HEK293 (cell line): ENCODE measurements around the gene DLEC1.
A peak's percentile ranks its signal among the peaks of the same experiment; 100 is the strongest.

ENCODE experiments used
- CTCF ChIA-PET: fragments of 350-600 bp; formaldehyde crosslinking; extraction: SDS; loops from one replicate; lab custom pipeline; 2021; ENCODE audit warnings: antibody characterized with exemption; lab: Yijun Ruan, JAX
- POLR2A ChIA-PET: fragments of 300-600 bp; formaldehyde crosslinking; extraction: SDS; loops from one replicate; lab custom pipeline; 2020; ENCODE audit warnings: antibody characterized with exemption, inconsistent platforms; lab: Yijun Ruan, JAX
- H3K27ac ChIP-seq: fragments of 200-500 bp; sonication (Bioruptor generic); 2 replicates; pipeline ENCODE4 v1.5.1; 2014; ENCODE audit warnings: low read depth, low read length, control low read depth, inconsistent platforms; ENCODE audit errors: extremely low read depth
- H3K36me3 ChIP-seq, 2 experiments: fragments of 200-500 bp in 1 of 2; sonication (Bioruptor generic) in 1 of 2; 1 replicate in 1 of 2; 2 replicates in 1 of 2; pipeline ENCODE4 v1.5.1; 2014 to 2017; ENCODE audit warnings: inconsistent platforms in 2 of 2, low read length in 2 of 2; ENCODE audit not compliant: control insufficient read depth in 2 of 2, insufficient read depth in 1 of 2
- H3K4me1 ChIP-seq: fragments of 200-500 bp; sonication (Bioruptor generic); 2 replicates; pipeline ENCODE4 v1.5.1; 2014; ENCODE audit warnings: mild to moderate bottlenecking, low read length, inconsistent platforms; ENCODE audit not compliant: control insufficient read depth, insufficient read depth
- H3K4me3 ChIP-seq: 2 replicates; pipeline ENCODE4 v1.5.1; 2011; ENCODE audit warnings: low read depth, mild to moderate bottlenecking, control low read depth, low read length, moderate library complexity
- H3K9me3 ChIP-seq: fragments of 200-500 bp; sonication (Bioruptor generic); 2 replicates; pipeline ENCODE4 v1.5.1; 2014; ENCODE audit warnings: low read depth, low read length, inconsistent platforms; ENCODE audit not compliant: control insufficient read depth, insufficient read depth
- GLIS2 ChIP-seq: fragments of 450-650 bp; formaldehyde crosslinking; IDR thresholded peaks from 2 replicates; pipeline ENCODE4 v1.5.1; 2016; ENCODE audit warnings: missing biosample characterization, missing genetic modification characterization
- KLF7 ChIP-seq: fragments of 450-650 bp; formaldehyde crosslinking; IDR thresholded peaks from 2 replicates; pipeline ENCODE4 v1.5.1; 2016; ENCODE audit warnings: missing biosample characterization, missing genetic modification characterization, borderline replicate concordance
- KLF8 ChIP-seq: fragments of 450-650 bp; formaldehyde crosslinking; IDR thresholded peaks from 2 replicates; pipeline ENCODE4 v1.5.1; 2016; ENCODE audit warnings: missing biosample characterization, missing genetic modification characterization
- OSR2 ChIP-seq: fragments of 450-650 bp; formaldehyde crosslinking; IDR thresholded peaks from 2 replicates; pipeline ENCODE4 v1.5.1; 2016; ENCODE audit warnings: missing biosample characterization, missing genetic modification characterization
- REPIN1 ChIP-seq: fragments of 450-650 bp; formaldehyde crosslinking; IDR thresholded peaks from 2 replicates; pipeline ENCODE4 v1.5.1; 2017; ENCODE audit warnings: missing biosample characterization, missing genetic modification characterization, low read depth
- SP3 ChIP-seq: fragments of 450-650 bp; formaldehyde crosslinking; IDR thresholded peaks from 2 replicates; pipeline ENCODE4 v1.5.1; 2016; ENCODE audit warnings: missing biosample characterization, missing genetic modification characterization
- TCF7L2 ChIP-seq: IDR thresholded peaks from 2 replicates; pipeline ENCODE4 v1.6.1; 2011; ENCODE audit warnings: low read depth, mild to moderate bottlenecking, inconsistent platforms, low read length, moderate library complexity, borderline replicate concordance
- YY1 ChIP-seq: fragments of 450-650 bp; formaldehyde crosslinking; IDR thresholded peaks from 2 replicates; pipeline ENCODE4 v1.5.1; 2018; ENCODE audit warnings: missing biosample characterization, missing genetic modification characterization
- YY2 ChIP-seq: fragments of 450-650 bp; formaldehyde crosslinking; IDR thresholded peaks from 2 replicates; pipeline ENCODE4 v1.5.1; 2016; ENCODE audit warnings: missing biosample characterization, missing genetic modification characterization
- ZNF114 ChIP-seq: fragments of 450-650 bp; formaldehyde crosslinking; IDR thresholded peaks from 2 replicates; pipeline ENCODE4 v1.5.0; 2017; ENCODE audit warnings: missing biosample characterization, missing genetic modification characterization
- ZNF157 ChIP-seq: fragments of 450-650 bp; formaldehyde crosslinking; IDR thresholded peaks from 2 replicates; pipeline ENCODE4 v1.5.1; 2016; ENCODE audit warnings: missing biosample characterization, missing genetic modification characterization
- ZNF211 ChIP-seq: fragments of 450-650 bp; formaldehyde crosslinking; IDR thresholded peaks from 2 replicates; pipeline ENCODE4 v1.5.1; 2016; ENCODE audit warnings: low read depth, missing biosample characterization, missing genetic modification characterization
- ZNF266 ChIP-seq: fragments of 450-650 bp; formaldehyde crosslinking; IDR thresholded peaks from 2 replicates; pipeline ENCODE4 v1.5.1; 2016; ENCODE audit warnings: missing biosample characterization, missing genetic modification characterization, low read depth
- ZNF335 ChIP-seq: fragments of 450-650 bp; formaldehyde crosslinking; conservative IDR thresholded peaks from 2 replicates; pipeline ENCODE4 v1.5.1; 2016; ENCODE audit warnings: missing biosample characterization, missing genetic modification characterization
- ZNF341 ChIP-seq: fragments of 450-650 bp; formaldehyde crosslinking; IDR thresholded peaks from 2 replicates; pipeline ENCODE4; 2016; ENCODE audit warnings: low read depth, missing biosample characterization, missing genetic modification characterization
- ZNF394 ChIP-seq: fragments of 450-650 bp; formaldehyde crosslinking; IDR thresholded peaks from 2 replicates; pipeline ENCODE4 v1.5.1; 2016; ENCODE audit warnings: missing biosample characterization, missing genetic modification characterization, mild to moderate bottlenecking, moderate library complexity, borderline replicate concordance
- ZNF48 ChIP-seq: fragments of 450-650 bp; formaldehyde crosslinking; IDR thresholded peaks from 2 replicates; pipeline ENCODE4 v1.5.1; 2016; ENCODE audit warnings: missing biosample characterization, missing genetic modification characterization
- ZNF548 ChIP-seq: fragments of 450-650 bp; formaldehyde crosslinking; IDR thresholded peaks from 2 replicates; pipeline ENCODE4 v1.5.1; 2016; ENCODE audit warnings: missing biosample characterization, missing genetic modification characterization
- ZNF585B ChIP-seq: fragments of 450-650 bp; formaldehyde crosslinking; IDR thresholded peaks from 2 replicates; pipeline ENCODE4 v1.5.1; 2016; ENCODE audit warnings: missing biosample characterization, missing genetic modification characterization
- ZNF596 ChIP-seq: fragments of 450-650 bp; IDR thresholded peaks from 2 replicates; pipeline ENCODE4 v1.5.0; 2018; ENCODE audit warnings: missing biosample characterization, mild to moderate bottlenecking, missing genetic modification characterization, moderate library complexity
- ZNF621 ChIP-seq: fragments of 450-650 bp; formaldehyde crosslinking; IDR thresholded peaks from 2 replicates; pipeline ENCODE4 v1.5.1; 2017; ENCODE audit warnings: missing biosample characterization, missing genetic modification characterization
- ZNF626 ChIP-seq: fragments of 450-650 bp; sonication (Bioruptor Pico); formaldehyde crosslinking; IDR thresholded peaks from 2 replicates; pipeline ENCODE4 v1.5.1; 2018; ENCODE audit warnings: missing biosample characterization, missing genetic modification characterization, inconsistent platforms
- ZNF629 ChIP-seq: fragments of 450-650 bp; formaldehyde crosslinking; IDR thresholded peaks from 2 replicates; pipeline ENCODE4 v1.5.1; 2017; ENCODE audit warnings: missing biosample characterization, missing genetic modification characterization
- ZNF660 ChIP-seq: fragments of 450-650 bp; IDR thresholded peaks from 2 replicates; pipeline ENCODE4 v1.5.1; 2018; ENCODE audit warnings: missing biosample characterization, mild to moderate bottlenecking, missing genetic modification characterization
- ZNF670 ChIP-seq: fragments of 450-650 bp; formaldehyde crosslinking; IDR thresholded peaks from 2 replicates; pipeline ENCODE4 v1.5.1; 2016; ENCODE audit warnings: missing biosample characterization, missing genetic modification characterization, low read depth
- ZNF830 ChIP-seq: fragments of 450-650 bp; IDR thresholded peaks from 2 replicates; pipeline ENCODE4 v1.5.0; 2018; ENCODE audit warnings: missing biosample characterization, missing genetic modification characterization, low read depth, mild to moderate bottlenecking, moderate library complexity
- ZSCAN30 ChIP-seq: fragments of 450-650 bp; IDR thresholded peaks from 2 replicates; pipeline ENCODE4 v1.5.1; 2018; ENCODE audit warnings: missing biosample characterization, mild to moderate bottlenecking, missing genetic modification characterization, moderate library complexity
- ZXDB ChIP-seq: fragments of 450-650 bp; formaldehyde crosslinking; IDR thresholded peaks from 2 replicates; pipeline ENCODE4 v1.5.1; 2016; ENCODE audit warnings: missing biosample characterization, missing genetic modification characterization
- TF ChIP-seq, protein P1 (sequence below): fragments of 450-650 bp; formaldehyde crosslinking; IDR thresholded peaks from 2 replicates; pipeline ENCODE4 v1.5.1; 2016; ENCODE audit warnings: missing biosample characterization, missing genetic modification characterization
- TF ChIP-seq, protein P2 (sequence below): fragments of 450-650 bp; formaldehyde crosslinking; IDR thresholded peaks from 2 replicates; pipeline ENCODE4 v1.5.1; 2017; ENCODE audit warnings: missing biosample characterization, missing genetic modification characterization
- TF ChIP-seq, protein P3 (sequence below): fragments of 450-650 bp; formaldehyde crosslinking; IDR thresholded peaks from 2 replicates; pipeline ENCODE4 v1.5.1; 2016; ENCODE audit warnings: missing biosample characterization, missing genetic modification characterization

DLEC1 gene

DNA sequence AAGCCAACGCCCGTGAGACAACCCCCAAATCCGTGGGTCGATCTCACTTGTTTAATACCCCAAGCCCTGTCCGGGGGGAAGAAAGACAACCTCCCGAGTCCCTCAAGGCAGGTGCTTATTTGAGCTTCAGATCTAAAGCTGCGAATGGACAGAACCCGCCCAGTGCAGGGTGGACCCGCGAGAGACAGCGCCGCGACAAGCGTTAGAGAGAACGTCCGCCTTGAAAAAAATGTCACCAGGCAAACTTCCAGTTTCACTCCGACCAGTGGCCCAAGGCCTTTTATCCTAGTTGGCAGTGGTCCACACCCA is 125.6 kb downstream of the DLEC1 start:
- H3K9me3 ChIP-seq = no peaks in the 10 kb centered on the region
- 0 out of 2 replicates have a peak, but pooled peaks have one; percentile 13 for TF ChIP-seq KLF8 (tag by site-specific recombination)
- peak; percentile 66 for TF ChIP-seq KLF7 (tag by site-specific recombination)
- TF ChIP-seq GLIS2 = peak; percentile 68; the same call in 1 of the 2 replicates
- TF ChIP-seq, protein P1, sequence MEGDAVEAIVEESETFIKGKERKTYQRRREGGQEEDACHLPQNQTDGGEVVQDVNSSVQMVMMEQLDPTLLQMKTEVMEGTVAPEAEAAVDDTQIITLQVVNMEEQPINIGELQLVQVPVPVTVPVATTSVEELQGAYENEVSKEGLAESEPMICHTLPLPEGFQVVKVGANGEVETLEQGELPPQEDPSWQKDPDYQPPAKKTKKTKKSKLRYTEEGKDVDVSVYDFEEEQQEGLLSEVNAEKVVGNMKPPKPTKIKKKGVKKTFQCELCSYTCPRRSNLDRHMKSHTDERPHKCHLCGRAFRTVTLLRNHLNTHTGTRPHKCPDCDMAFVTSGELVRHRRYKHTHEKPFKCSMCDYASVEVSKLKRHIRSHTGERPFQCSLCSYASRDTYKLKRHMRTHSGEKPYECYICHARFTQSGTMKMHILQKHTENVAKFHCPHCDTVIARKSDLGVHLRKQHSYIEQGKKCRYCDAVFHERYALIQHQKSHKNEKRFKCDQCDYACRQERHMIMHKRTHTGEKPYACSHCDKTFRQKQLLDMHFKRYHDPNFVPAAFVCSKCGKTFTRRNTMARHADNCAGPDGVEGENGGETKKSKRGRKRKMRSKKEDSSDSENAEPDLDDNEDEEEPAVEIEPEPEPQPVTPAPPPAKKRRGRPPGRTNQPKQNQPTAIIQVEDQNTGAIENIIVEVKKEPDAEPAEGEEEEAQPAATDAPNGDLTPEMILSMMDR = no peak
- TF ChIP-seq ZSCAN30 (tag by site-specific recombination) = 0 out of 2 replicates have a peak, but pooled peaks have one; percentile 8
- TF ChIP-seq ZNF157 = no peak
- CTCF ChIA-PET = interaction anchor here (0.7 to 1.5 kb wide), 3 partner anchors 34 to 490 kb away, joined by 3 to 4 read pairs (median 4); no protein-coding TSS in a partner anchor
- H3K4me1 ChIP-seq = no peaks in the 10 kb centered on the region
- no peaks in the 10 kb centered on the region for H3K36me3 ChIP-seq
- POLR2A ChIA-PET = interaction anchor here (0.5 to 4.1 kb wide), 10 partner anchors 10 to 1008 kb away, joined by 3 to 48 read pairs (median 3); partner anchors contain the start of genes ACAA1 and MYD88
- peak overlapping the region; percentile 80 for H3K4me3 ChIP-seq
- H3K27ac ChIP-seq = peak overlapping the region; percentile 82; the same call in 1 of the 2 replicates

DNA sequence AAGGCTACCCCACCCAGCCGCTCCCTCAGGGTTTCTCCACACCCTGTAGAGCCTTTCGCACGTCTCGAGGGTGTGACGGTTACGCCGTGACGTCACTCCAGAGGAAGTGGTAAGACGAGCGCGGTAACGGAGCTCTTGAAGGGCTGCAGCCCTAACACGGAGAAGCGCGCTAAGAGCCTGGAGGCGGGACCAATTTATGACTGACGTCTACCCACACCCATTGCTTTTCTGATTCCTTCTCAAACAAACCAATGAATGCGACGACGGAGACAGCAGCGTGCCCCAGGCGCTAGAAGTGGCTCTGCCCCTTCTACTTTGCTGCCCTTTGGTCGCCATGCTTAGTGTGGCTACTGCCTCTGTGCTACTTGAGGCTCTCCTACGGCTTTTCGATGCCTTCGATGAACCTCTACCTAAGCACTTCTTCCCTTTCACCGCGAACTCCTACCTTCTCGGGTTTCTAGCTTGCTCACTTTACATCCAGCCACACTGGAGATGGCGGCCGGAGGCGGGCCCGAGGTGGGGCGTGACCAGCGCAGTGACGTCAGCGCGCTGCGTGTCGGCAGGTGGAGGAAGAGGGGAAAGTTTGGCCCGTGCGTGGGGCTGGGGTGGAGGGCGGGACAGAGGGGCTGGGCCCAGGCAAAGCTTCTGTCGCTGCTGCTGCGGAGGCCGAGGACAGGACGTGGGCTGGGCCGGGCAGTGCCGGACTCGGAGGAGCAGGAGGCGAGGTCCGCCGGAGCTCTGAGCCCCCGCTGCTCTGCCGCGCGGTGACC is 126.1 kb downstream of the DLEC1 start, which contains the start of gene OXSR1:
TSS of gene OXSR1 (plus strand) at position 586 of the 770 bp plus-strand sequence. CDS start 340 bp downstream, outside the sequence.
- ChIA-PET CTCF (interaction anchor here (0.7 kb wide), 3 partner anchors 14 to 489 kb away, joined by 3 to 6 read pairs (median 4); no protein-coding TSS in a partner anchor), POLR2A (interaction anchor here (0.5 to 4.1 kb wide), 11 partner anchors 11 to 1008 kb away, joined by 3 to 48 read pairs (median 3); partner anchors contain the start of genes ACAA1, MYD88 and XYLB)
- Histone ChIP-seq H3K4me3 (peak within 1 kb of the TSS; percentile 80), H3K4me1 (no peaks in the 10 kb centered on the region), H3K27ac (peak within 1 kb of the TSS; percentile 82), H3K36me3 (no peaks in the 10 kb centered on the region), H3K9me3 (no peaks in the 10 kb centered on the region)
- no peak for TF ChIP-seq ZNF114 (tag by site-specific recombination)
- no peak for TF ChIP-seq ZNF660
- TF ChIP-seq, protein P2, sequence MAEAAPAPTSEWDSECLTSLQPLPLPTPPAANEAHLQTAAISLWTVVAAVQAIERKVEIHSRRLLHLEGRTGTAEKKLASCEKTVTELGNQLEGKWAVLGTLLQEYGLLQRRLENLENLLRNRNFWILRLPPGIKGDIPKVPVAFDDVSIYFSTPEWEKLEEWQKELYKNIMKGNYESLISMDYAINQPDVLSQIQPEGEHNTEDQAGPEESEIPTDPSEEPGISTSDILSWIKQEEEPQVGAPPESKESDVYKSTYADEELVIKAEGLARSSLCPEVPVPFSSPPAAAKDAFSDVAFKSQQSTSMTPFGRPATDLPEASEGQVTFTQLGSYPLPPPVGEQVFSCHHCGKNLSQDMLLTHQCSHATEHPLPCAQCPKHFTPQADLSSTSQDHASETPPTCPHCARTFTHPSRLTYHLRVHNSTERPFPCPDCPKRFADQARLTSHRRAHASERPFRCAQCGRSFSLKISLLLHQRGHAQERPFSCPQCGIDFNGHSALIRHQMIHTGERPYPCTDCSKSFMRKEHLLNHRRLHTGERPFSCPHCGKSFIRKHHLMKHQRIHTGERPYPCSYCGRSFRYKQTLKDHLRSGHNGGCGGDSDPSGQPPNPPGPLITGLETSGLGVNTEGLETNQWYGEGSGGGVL (tag by site-specific recombination) = no peak
- TF ChIP-seq ZNF548 (tag by site-specific recombination) = no peak
- TF ChIP-seq ZNF341 = peak; percentile 74
- peak; percentile 98 for TF ChIP-seq YY2 (tag by site-specific recombination)
- TF ChIP-seq YY1 = peak; percentile 97
- TF ChIP-seq, protein P3, sequence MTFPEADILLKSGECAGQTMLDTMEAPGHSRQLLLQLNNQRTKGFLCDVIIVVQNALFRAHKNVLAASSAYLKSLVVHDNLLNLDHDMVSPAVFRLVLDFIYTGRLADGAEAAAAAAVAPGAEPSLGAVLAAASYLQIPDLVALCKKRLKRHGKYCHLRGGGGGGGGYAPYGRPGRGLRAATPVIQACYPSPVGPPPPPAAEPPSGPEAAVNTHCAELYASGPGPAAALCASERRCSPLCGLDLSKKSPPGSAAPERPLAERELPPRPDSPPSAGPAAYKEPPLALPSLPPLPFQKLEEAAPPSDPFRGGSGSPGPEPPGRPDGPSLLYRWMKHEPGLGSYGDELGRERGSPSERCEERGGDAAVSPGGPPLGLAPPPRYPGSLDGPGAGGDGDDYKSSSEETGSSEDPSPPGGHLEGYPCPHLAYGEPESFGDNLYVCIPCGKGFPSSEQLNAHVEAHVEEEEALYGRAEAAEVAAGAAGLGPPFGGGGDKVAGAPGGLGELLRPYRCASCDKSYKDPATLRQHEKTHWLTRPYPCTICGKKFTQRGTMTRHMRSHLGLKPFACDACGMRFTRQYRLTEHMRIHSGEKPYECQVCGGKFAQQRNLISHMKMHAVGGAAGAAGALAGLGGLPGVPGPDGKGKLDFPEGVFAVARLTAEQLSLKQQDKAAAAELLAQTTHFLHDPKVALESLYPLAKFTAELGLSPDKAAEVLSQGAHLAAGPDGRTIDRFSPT = peak; percentile 62
- TF ChIP-seq ZNF335 (tag by site-specific recombination) = peak; percentile 96
- TF ChIP-seq REPIN1 (tag by site-specific recombination) = no peak
- no peak for TF ChIP-seq ZNF670 (tag by site-specific recombination)
- no peak for TF ChIP-seq ZNF211 (tag by site-specific recombination)
- TF ChIP-seq ZNF266 = no peak
- 0 out of 2 replicates have a peak, but pooled peaks have one; percentile 14 for TF ChIP-seq OSR2 (tag by site-specific recombination)
- TF ChIP-seq ZNF596 (tag by site-specific recombination) = no peak
- no peak for TF ChIP-seq TCF7L2
- TF ChIP-seq ZNF629 = peak; percentile 100
- TF ChIP-seq ZNF830 (tag by site-specific recombination) = no peak
- TF ChIP-seq ZNF621 (tag by site-specific recombination) = no peak
- TF ChIP-seq ZNF394 (tag by site-specific recombination) = peak; percentile 54; the same call in 1 of the 2 replicates
- TF ChIP-seq ZNF48 (tag by site-specific recombination) = no peak
- no peak for TF ChIP-seq ZNF585B (tag by site-specific recombination)
- peak; percentile 97 for TF ChIP-seq ZXDB (tag by site-specific recombination)
- TF ChIP-seq ZNF626 (tag by site-specific recombination) = no peak
- TF ChIP-seq SP3 (tag by site-specific recombination) = peak; percentile 98
